GM21723 (cell line): ENCODE data around the gene RARB.

Source experiments
- ATAC-seq: cut with Tn5 transposase; IDR thresholded peaks from one replicate; pipeline ENCODE4 v1.9.1; 2021; ENCODE audit warnings: mild to moderate bottlenecking, moderate library complexity; ENCODE audit not compliant: unreplicated experiment

The RARB gene

GRCh38 chr3:25573386-25574171 is 145.5 kb downstream of the RARB start:
- ATAC-seq = no peak

- no peak for ATAC-seq
These were observed 146.2 kb downstream of the RARB start for GRCh38 chr3:25574172-25574765.

GRCh38 chr3:25575001-25575400 is 146.9 kb downstream of the RARB start:
- ATAC-seq = no peak

GRCh38 chr3:25576146-25576545 is 148.1 kb downstream of the RARB start:
- no peak for ATAC-seq

- ATAC-seq = no peak
These were observed 148.9 kb downstream of the RARB start for GRCh38 chr3:25576831-25577454.

GRCh38 chr3:25578059-25578458 is 150.0 kb downstream of the RARB start:
- no peak for ATAC-seq

GRCh38 chr3:25580534-25580933 is 152.5 kb downstream of the RARB start:
- no peak for ATAC-seq

GRCh38 chr3:25581335-25581734 is 153.3 kb downstream of the RARB start:
- ATAC-seq = no peak

GRCh38 chr3:25581823-25582222 is 153.8 kb downstream of the RARB start:
- no peak for ATAC-seq

GRCh38 chr3:25582242-25582641 is 154.2 kb downstream of the RARB start:
- no peak for ATAC-seq

- no peak for ATAC-seq
These were observed 155.3 kb downstream of the RARB start for GRCh38 chr3:25583343-25583742.

GRCh38 chr3:25584011-25584789 is 156.1 kb downstream of the RARB start:
- ATAC-seq = no peak

- no peak for ATAC-seq
These were observed 157.5 kb downstream of the RARB start for GRCh38 chr3:25585361-25586166.

- no peak for ATAC-seq
These were observed 158.1 kb downstream of the RARB start for GRCh38 chr3:25586167-25586505.

GRCh38 chr3:25586553-25586952 is 158.5 kb downstream of the RARB start:
- no peak for ATAC-seq

GRCh38 chr3:25587094-25587493 is 159.0 kb downstream of the RARB start:
- no peak for ATAC-seq

- no peak for ATAC-seq
These were observed 159.5 kb downstream of the RARB start for GRCh38 chr3:25587526-25587925.

- ATAC-seq = no peak
These were observed 159.9 kb downstream of the RARB start for GRCh38 chr3:25587975-25588374.

GRCh38 chr3:25588441-25589103 is 160.5 kb downstream of the RARB start:
- no peak for ATAC-seq

- ATAC-seq = no peak
These were observed 161.2 kb downstream of the RARB start for GRCh38 chr3:25589104-25589782.
